Natural killer cell treated with Interleukin-12 subunit alpha and Interleukin-12 subunit beta and Interleukin-15 and Interleukin-18, amount 100 ng/mL, for 72 hours (primary cell): Measurements from ENCODE around the gene GABRG2. TPM values are rescaled to one million over a fixed set of nuclear protein-coding genes. Genes with fewer than 3 reads are reported as not detected.
"Not testable (repeated sequence)": the region's sequence is repeated elsewhere in the genome, so short reads cannot be mapped to it uniquely, and the experiment has no call there.

Source experiments
- ATAC-seq, 2 donors: fragments of 150-1000 bp; cut with Tn5 transposase in 1 of 2; sonication (Bioruptor Pico), chemical (Tn5 transposase) in 1 of 2; 2 replicates each; pipeline ENCODE4 v1.10.0; 2021
- DNase-seq: peaks from one replicate; pipeline ENCODE4 v3.0.0; 2022; ENCODE audit warnings: low spot score
- H3K27ac Mint-ChIP-seq, 2 donors: 1 replicate in 1 of 2; 2 replicates in 1 of 2; pipeline ENCODE4 v1.8.0; 2022; ENCODE audit warnings: mixed read lengths in 2 of 2, mild to moderate bottlenecking in 1 of 2, moderate library complexity in 1 of 2
- H3K27me3 Mint-ChIP-seq, 2 donors: 1 replicate in 1 of 2; 2 replicates in 1 of 2; pipeline ENCODE4 v1.8.0; 2022; ENCODE audit warnings: mixed read lengths in 2 of 2
- H3K36me3 Mint-ChIP-seq: one replicate; pipeline ENCODE4 v1.8.0; 2022; ENCODE audit warnings: mixed read lengths
- H3K4me1 Mint-ChIP-seq, 2 donors: 1 replicate in 1 of 2; 2 replicates in 1 of 2; pipeline ENCODE4 v1.8.0; 2022; ENCODE audit warnings: low read depth in 2 of 2, mixed read lengths in 2 of 2, mild to moderate bottlenecking in 1 of 2
- H3K4me3 Mint-ChIP-seq: one replicate; pipeline ENCODE4 v1.8.0; 2022; ENCODE audit warnings: mixed read lengths
- H3K9me3 Mint-ChIP-seq: 2 replicates; pipeline ENCODE4 v1.8.0; 2022; ENCODE audit warnings: mixed read lengths
- total RNA-seq, 2 donors: library from RNA; stranded (reverse); gene quantifications; one replicate each; pipeline ENCODE4 v1.2.3, GENCODE V29; 2022

GABRG2 gene
- total RNA-seq = 1 to 10 TPM in 1 of 2 donors, not detected in 1; 1.6 TPM

DNA sequence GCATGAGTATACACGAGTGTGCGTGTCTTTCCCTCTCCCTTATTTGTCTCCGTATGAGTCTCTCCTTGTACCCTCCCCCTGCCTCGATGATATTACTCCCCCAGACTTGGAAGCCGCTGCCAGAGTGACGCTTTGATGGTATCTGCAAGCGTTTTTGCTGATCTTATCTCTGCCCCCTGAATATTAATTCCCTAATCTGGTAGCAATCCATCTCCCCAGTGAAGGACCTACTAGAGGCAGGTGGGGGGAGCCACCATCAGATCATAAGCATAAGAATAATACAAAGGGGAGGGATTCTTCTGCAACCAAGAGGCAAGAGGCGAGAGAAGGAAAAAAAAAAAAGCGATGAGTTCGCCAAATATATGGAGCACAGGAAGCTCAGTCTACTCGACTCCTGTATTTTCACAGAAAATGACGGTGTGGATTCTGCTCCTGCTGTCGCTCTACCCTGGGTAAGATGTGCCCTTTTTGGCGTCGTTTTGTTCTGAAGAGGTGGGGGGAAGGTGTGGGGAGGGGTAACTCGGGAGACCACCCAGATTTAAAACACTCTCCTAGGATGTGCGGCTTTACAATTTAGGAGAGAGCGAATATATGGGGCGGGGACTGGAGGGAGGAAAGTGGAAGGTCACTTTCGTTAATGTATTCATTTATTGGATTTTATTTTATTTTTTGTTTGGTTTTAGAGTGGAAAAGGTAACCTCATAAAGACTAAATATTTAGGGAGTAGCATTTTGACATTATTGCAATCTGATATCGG is at the start of gene GABRG2:
GABRG2 (plus strand) TSS at position 119 of the 757 bp plus-strand sequence; CDS start at position 346, 227 bp downstream.
- no peak within 1 kb of the TSS for H3K27ac Mint-ChIP-seq
- no peaks in the 10 kb centered on the region for H3K4me1 Mint-ChIP-seq
- no peaks in the 10 kb centered on the region for H3K36me3 Mint-ChIP-seq
- no peak within 1 kb of the TSS for H3K4me3 Mint-ChIP-seq
- ATAC-seq (no peak), DNase-seq (no peak)
- H3K27me3 Mint-ChIP-seq = no peaks in the 10 kb centered on the region
- peaks cover 7% of the 10 kb centered on the region for H3K9me3 Mint-ChIP-seq

DNA sequence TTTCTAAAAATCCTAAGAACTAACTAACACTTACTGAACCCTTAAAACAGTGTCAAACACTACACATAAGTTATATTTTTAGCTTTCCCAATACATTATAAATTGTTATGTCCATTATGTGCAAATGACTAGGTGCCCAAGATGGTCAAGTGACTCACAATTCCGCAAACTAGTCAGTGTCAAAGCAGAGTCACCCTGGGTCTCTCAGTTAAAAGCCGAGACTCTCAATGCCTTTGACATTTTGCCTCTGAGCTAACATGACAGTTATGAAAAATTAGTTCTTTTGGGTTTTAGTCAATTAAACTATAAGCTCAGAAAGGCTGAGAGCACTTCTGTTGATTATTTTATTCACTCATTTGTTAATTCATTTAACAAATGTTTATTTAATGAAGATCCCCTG is 42.3 kb upstream of the GABRG2 start:
- Mint-ChIP-seq H3K27me3 (no peaks in the 10 kb centered on the region), H3K27ac (no peak overlapping the region), H3K4me3 (no peak overlapping the region), H3K4me1 (no peaks in the 10 kb centered on the region), H3K9me3 (peaks cover 18% of the 10 kb centered on the region), H3K36me3 (no peaks in the 10 kb centered on the region)
- DNase-seq = no peak
- no peak for ATAC-seq

DNA sequence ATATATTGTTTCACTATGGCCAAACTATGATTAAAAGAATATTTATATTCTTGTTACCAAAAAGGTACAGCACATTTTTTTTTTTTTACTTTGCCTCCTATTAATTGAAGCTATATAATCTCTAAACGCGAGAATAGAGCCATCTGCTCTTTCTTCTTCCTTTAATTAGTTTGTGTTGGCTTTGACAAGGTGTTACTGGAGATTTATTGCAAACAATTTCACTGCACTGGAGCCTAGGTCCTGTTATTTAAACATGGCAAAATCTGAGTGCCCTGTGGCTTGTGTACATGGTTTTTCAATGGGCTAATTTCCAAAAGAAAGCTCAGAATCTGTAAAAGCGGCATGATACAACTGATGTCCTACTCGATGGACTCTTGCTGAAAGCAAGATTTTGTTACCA is 40.8 kb upstream of the GABRG2 start:
- no peaks in the 10 kb centered on the region for H3K4me1 Mint-ChIP-seq
- H3K4me3 Mint-ChIP-seq = no peak overlapping the region
- no peak overlapping the region for H3K27ac Mint-ChIP-seq
- DNase-seq (no peak), ATAC-seq (no peak)
- H3K36me3 Mint-ChIP-seq = no peaks in the 10 kb centered on the region
- peaks cover 18% of the 10 kb centered on the region for H3K9me3 Mint-ChIP-seq
- no peaks in the 10 kb centered on the region for H3K27me3 Mint-ChIP-seq

DNA sequence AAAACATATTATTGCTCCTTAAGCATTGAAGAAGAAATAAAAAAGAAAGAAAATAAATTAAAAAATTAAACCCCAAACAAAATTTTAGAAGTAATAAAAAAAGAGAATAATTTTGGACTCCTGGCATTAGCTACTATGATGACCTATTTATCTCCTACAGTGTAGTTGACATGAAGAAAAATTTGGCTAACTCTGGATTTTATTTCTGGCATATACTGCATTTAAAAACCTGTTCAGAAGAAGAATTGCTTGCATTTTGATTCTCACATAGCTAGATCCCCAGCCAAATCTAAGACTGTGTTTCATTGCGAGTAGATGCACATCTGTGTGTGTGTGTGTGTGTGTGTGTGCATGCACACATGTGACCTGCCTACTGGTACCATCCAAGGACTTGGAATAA is 30.1 kb upstream of the GABRG2 start:
- Mint-ChIP-seq H3K27ac (no peak overlapping the region), H3K4me1 (no peaks in the 10 kb centered on the region), H3K4me3 (no peak overlapping the region), H3K27me3 (no peaks in the 10 kb centered on the region), H3K36me3 (peaks cover 4% of the 10 kb centered on the region), H3K9me3 (peaks cover 6% of the 10 kb centered on the region)
- DNase-seq (no peak), ATAC-seq (no peak)

GRCh38 chr5:162047279-162047678 is 20.3 kb upstream of the GABRG2 start:
- Mint-ChIP-seq H3K9me3 (peaks cover 11% of the 10 kb centered on the region), H3K27ac (no peak overlapping the region), H3K4me1 (no peaks in the 10 kb centered on the region), H3K4me3 (no peak overlapping the region), H3K36me3 (no peaks in the 10 kb centered on the region), H3K27me3 (no peaks in the 10 kb centered on the region)
- DNase-seq = no peak
- no peak for ATAC-seq

DNA sequence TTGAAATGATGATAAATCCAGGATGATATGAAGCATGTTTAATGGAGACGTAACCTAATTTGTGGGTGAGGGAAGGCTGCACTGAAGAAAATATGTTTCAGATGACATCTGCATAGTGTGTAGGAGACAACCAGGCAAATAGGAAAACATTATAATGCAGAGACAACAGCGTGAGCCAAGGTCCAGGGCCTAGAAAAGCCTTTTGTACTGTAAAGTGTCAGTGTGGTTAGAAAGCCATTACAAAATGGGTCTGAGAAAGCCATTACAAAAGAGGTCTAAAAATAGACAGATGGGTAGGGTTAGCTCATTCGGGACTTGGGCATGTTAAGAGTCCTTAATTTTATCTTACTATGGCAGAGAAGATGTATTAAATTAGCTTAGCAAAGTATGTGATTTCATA is 14.9 kb upstream of the GABRG2 start:
- ATAC-seq (no peak), DNase-seq (no peak)
- Mint-ChIP-seq H3K36me3 (peaks cover 5% of the 10 kb centered on the region), H3K4me3 (no peak overlapping the region), H3K27me3 (no peaks in the 10 kb centered on the region), H3K9me3 (peaks cover 21% of the 10 kb centered on the region), H3K4me1 (no peaks in the 10 kb centered on the region), H3K27ac (no peak overlapping the region)

DNA sequence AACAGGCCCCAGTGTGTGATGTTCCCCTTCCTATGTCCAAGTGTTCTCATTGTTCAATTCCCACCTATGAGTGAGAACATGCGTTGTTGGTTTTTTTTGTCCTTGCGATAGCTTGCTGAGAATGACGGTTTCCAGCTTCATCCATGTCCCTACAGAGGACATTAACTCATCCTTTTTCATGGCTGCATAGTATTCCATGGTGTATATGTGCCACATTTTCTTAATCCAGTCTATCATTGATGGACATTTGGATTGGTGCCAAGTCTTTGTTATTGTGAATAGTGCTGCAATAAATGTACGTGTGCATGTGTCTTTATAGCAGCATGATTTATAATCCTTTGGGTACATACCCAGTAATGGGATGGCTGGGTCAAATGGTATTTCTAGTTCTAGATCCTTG is 12.5 kb upstream of the GABRG2 start:
- H3K36me3 Mint-ChIP-seq, H3K27me3 Mint-ChIP-seq, H3K27ac Mint-ChIP-seq, H3K4me1 Mint-ChIP-seq, ATAC-seq, H3K4me3 Mint-ChIP-seq, DNase-seq: not testable (repeated sequence)
- peaks cover 21% of the 10 kb centered on the region for H3K9me3 Mint-ChIP-seq

GRCh38 chr5:162067162-162067561 is 411 bp upstream of the GABRG2 start:
- peaks cover 7% of the 10 kb centered on the region for H3K9me3 Mint-ChIP-seq
- ATAC-seq = no peak
- H3K4me1 Mint-ChIP-seq = no peaks in the 10 kb centered on the region
- no peaks in the 10 kb centered on the region for H3K27me3 Mint-ChIP-seq
- DNase-seq = no peak
- no peak overlapping the region for H3K27ac Mint-ChIP-seq
- no peaks in the 10 kb centered on the region for H3K36me3 Mint-ChIP-seq
- no peak overlapping the region for H3K4me3 Mint-ChIP-seq

GRCh38 chr5:162068412-162068811 is 839 bp downstream of the GABRG2 start:
- H3K36me3 Mint-ChIP-seq = no peaks in the 10 kb centered on the region
- DNase-seq (no peak), ATAC-seq (no peak)
- peaks cover 7% of the 10 kb centered on the region for H3K9me3 Mint-ChIP-seq
- no peaks in the 10 kb centered on the region for H3K4me1 Mint-ChIP-seq
- H3K27ac Mint-ChIP-seq = no peak overlapping the region
- H3K4me3 Mint-ChIP-seq = no peak overlapping the region
- H3K27me3 Mint-ChIP-seq = no peaks in the 10 kb centered on the region

DNA sequence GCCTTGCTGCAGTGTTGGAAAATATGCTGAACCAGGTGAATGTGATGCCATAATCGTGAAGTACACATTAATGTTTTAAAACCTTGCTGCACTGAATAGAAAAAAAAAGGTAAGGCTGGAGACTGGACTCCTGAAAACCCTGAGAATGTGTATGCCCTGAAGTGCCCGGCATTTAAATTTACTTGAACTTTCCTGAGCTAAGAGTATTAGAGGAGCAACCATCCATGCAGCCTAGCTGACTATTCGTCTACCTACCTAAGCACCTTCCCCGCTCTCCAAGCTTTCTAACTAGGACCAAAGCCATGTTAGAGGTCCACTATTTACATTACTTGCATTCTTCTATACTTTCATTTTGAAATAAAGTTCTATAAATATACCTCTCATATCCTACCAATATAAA is 1.4 kb downstream of the GABRG2 start:
- no peaks in the 10 kb centered on the region for H3K36me3 Mint-ChIP-seq
- DNase-seq (no peak), ATAC-seq (no peak)
- H3K9me3 Mint-ChIP-seq = peaks cover 7% of the 10 kb centered on the region
- no peaks in the 10 kb centered on the region for H3K27me3 Mint-ChIP-seq
- no peaks in the 10 kb centered on the region for H3K4me1 Mint-ChIP-seq
- H3K4me3 Mint-ChIP-seq = no peak overlapping the region
- no peak overlapping the region for H3K27ac Mint-ChIP-seq

GRCh38 chr5:162078805-162079204 is 11.2 kb downstream of the GABRG2 start:
- no peak for DNase-seq
- ATAC-seq = no peak
- Mint-ChIP-seq H3K9me3 (peaks cover 9% of the 10 kb centered on the region), H3K27me3 (no peaks in the 10 kb centered on the region), H3K36me3 (no peaks in the 10 kb centered on the region), H3K4me1 (no peaks in the 10 kb centered on the region), H3K4me3 (no peak overlapping the region), H3K27ac (no peak overlapping the region)

GRCh38 chr5:162091336-162091735 is 23.8 kb downstream of the GABRG2 start:
- Mint-ChIP-seq H3K4me3 (no peak overlapping the region), H3K27ac (no peak overlapping the region)
- no peak for ATAC-seq

GRCh38 chr5:162096448-162096847 is 28.9 kb downstream of the GABRG2 start:
- H3K4me1 Mint-ChIP-seq = no peaks in the 10 kb centered on the region

More at GRCh38 chr5:162091336-162091735, 23.8 kb downstream of the GABRG2 start:
- Mint-ChIP-seq H3K27me3 (no peaks in the 10 kb centered on the region), H3K4me1 (no peaks in the 10 kb centered on the region), H3K36me3 (no peaks in the 10 kb centered on the region), H3K9me3 (peaks cover 10% of the 10 kb centered on the region)
- no peak for DNase-seq

GRCh38 chr5:162107591-162107990 is 40.0 kb downstream of the GABRG2 start:
- Mint-ChIP-seq H3K4me3 (no peak overlapping the region), H3K4me1 (no peaks in the 10 kb centered on the region), H3K27me3 (no peaks in the 10 kb centered on the region), H3K27ac (no peak overlapping the region), H3K9me3 (peaks cover under 1% of the 10 kb centered on the region), H3K36me3 (no peaks in the 10 kb centered on the region)
- no peak for ATAC-seq
- DNase-seq = no peak

More at GRCh38 chr5:162096448-162096847, 28.9 kb downstream of the GABRG2 start:
- Mint-ChIP-seq H3K27me3 (no peaks in the 10 kb centered on the region), H3K27ac (no peak overlapping the region), H3K36me3 (no peaks in the 10 kb centered on the region), H3K4me3 (no peak overlapping the region), H3K9me3 (peaks cover 9% of the 10 kb centered on the region)
- ATAC-seq = no peak
- no peak for DNase-seq

- peaks cover 15% of the 10 kb centered on the region for H3K9me3 Mint-ChIP-seq
- no peaks in the 10 kb centered on the region for H3K4me1 Mint-ChIP-seq
- no peaks in the 10 kb centered on the region for H3K36me3 Mint-ChIP-seq
- no peaks in the 10 kb centered on the region for H3K27me3 Mint-ChIP-seq
- ATAC-seq (no peak), DNase-seq (no peak)
- no peak overlapping the region for H3K4me3 Mint-ChIP-seq
- H3K27ac Mint-ChIP-seq = no peak overlapping the region
Measured at GRCh38 chr5:162119801-162120200, 52.2 kb downstream of the GABRG2 start.
